A549 treated with Hydrocortisone at 1 μM for 4 hours (cell line): ENCODE data around the gene HSPB8. TPM values are rescaled to one million over a fixed set of nuclear protein-coding genes. Genes with fewer than 3 reads are reported as not detected.

Source experiments
- total RNA-seq: library from RNA; stranded (reverse); fragments of 200-300 nt; extraction: Qiagen RNA extraction; gene quantifications from 5 replicates; pipeline ENCODE4 v1.2.3, GENCODE V29; 2022

The HSPB8 gene, protein sequence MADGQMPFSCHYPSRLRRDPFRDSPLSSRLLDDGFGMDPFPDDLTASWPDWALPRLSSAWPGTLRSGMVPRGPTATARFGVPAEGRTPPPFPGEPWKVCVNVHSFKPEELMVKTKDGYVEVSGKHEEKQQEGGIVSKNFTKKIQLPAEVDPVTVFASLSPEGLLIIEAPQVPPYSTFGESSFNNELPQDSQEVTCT
- 14.6 to 22.0 TPM (median 16.2 TPM) in 5 replicates for total RNA-seq

DNA sequence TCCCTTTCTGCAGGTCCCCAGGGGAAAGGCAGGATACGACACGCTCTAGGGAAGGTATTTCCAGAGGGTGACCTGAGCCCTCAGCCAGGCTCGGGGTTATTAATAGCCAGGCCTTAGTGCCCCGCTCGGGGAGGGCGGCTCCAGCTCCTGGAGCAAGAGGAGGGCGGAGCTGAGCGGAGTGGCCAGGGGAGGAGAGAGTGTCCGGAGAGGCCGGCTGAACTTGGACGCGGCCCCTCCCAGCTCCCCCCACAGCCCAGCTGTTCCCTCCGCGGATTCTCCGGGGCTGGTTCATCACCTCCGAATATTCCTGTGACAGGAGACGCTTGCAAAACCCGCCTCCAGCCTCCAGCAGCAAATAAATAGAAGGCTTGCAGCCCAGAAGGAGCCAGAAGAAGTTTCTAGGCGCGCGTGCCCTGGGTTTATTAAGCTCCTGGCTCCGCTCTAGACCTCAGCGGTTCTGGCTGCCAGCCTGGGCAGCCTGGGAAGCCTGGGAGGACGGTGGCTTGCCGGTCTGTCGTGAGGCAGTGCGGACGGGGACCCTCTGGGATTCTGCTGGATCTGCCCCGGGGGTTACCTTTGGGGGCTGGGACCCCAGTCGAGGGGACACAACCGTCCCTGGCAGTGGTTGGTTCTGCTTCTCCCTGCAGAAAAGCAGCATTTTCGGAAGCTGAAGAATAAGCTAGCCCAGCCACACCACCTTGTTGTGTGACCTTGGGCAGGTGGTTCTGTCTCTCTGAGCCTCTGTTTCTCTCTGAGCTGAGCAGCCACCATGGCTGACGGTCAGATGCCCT, at the start of gene HSPB8:
HSPB8 (plus strand) TSS at position 388 of the 791 bp plus-strand sequence; CDS start at position 770, 382 bp downstream.

Other genes starting within 250 kb of the HSPB8 start
- gene SRRM4, start 197.4 kb upstream of the HSPB8 start, total RNA-seq: not detected in 5 replicates
- not detected in 5 replicates for gene CCDC60, start 155.8 kb downstream of the HSPB8 start, total RNA-seq